ENCODE measurements around the gene PSMD1.

PSMD1 gene

GRCh38 chr2:231200805-231201474 is 144.3 kb downstream of the PSMD1 start:
- Histone ChIP-seq H3K27ac (ENCODE audit: extremely low read depth, low read depth, low read length) (no peak overlapping the region), H3K36me3 (ENCODE audit: control insufficient read depth in 2 of 2, insufficient read depth in 1 of 2, low read length in 2 of 2) (peaks cover 0 to 16% of the 10 kb centered on the region in 2 experiments; a peak in 1 of 3 replicates), H3K9me3 (ENCODE audit: control insufficient read depth, insufficient read depth, low read depth, low read length) (no peaks in the 10 kb centered on the region), H3K4me1 (ENCODE audit: control insufficient read depth, insufficient read depth, low read length) (no peaks in the 10 kb centered on the region), H3K4me3 (ENCODE audit: low read depth, low read length) (no peak overlapping the region)
- ChIA-PET POLR2A (interaction anchor here (0.7 kb wide), 1 partner anchor 130 kb away, joined by 3 read pairs; no protein-coding TSS in a partner anchor), CTCF (interaction anchor here (0.5 to 1.6 kb wide), 7 partner anchors 8 to 448 kb away, joined by 3 to 4 read pairs (median 3); no protein-coding TSS in a partner anchor)
- TF ChIP-seq GLIS1 (tag by site-specific recombination; IDR thresholded peaks at IDR 0.05) (peak; percentile 63; the same call in 1 of the 2 replicates), ZNF341 (tag by site-specific recombination; IDR thresholded peaks at IDR 0.05; ENCODE audit: low read depth) (peak; percentile 80), ZNF830 (tag by site-specific recombination; IDR thresholded peaks at IDR 0.05; ENCODE audit: low read depth) (no peak), SCRT2 (tag by site-specific recombination; IDR thresholded peaks at IDR 0.05) (peak; percentile 53; the same call in 1 of the 2 replicates), ELK4 (IDR thresholded peaks at IDR 0.05; ENCODE audit: borderline replicate concordance, low read depth, low read length) (no peak), PRDM10 (tag by site-specific recombination; IDR thresholded peaks at IDR 0.05) (peak; percentile 88), ZNF600 (tag by site-specific recombination; IDR thresholded peaks at IDR 0.05) (peak; percentile 19; the same call in 1 of the 2 replicates), BCL6B (tag by site-specific recombination; IDR thresholded peaks at IDR 0.05) (peak; percentile 71; the same call in 1 of the 2 replicates)

- Histone ChIP-seq H3K4me1 (ENCODE audit: control insufficient read depth, insufficient read depth, low read length) (no peaks in the 10 kb centered on the region), H3K36me3 (ENCODE audit: control insufficient read depth in 2 of 2, insufficient read depth in 1 of 2, low read length in 2 of 2) (peaks cover 0 to 18% of the 10 kb centered on the region in 2 experiments; a peak in 1 of 3 replicates), H3K4me3 (ENCODE audit: low read depth, low read length) (no peak overlapping the region), H3K27ac (ENCODE audit: extremely low read depth, low read depth, low read length) (no peak overlapping the region), H3K9me3 (ENCODE audit: control insufficient read depth, insufficient read depth, low read depth, low read length) (no peaks in the 10 kb centered on the region)
- POLR2A ChIA-PET = no interaction called here
- TF ChIP-seq ZNF549 (tag by site-specific recombination; IDR thresholded peaks at IDR 0.05) (no peak), ZFHX2 (tag by site-specific recombination; conservative IDR thresholded peaks at IDR 0.05) (peak; percentile 90), EGR2 (tag by site-specific recombination; IDR thresholded peaks at IDR 0.05; ENCODE audit: low read depth) (peak; percentile 95), ZNF626 (tag by site-specific recombination; IDR thresholded peaks at IDR 0.05) (no peak), GLIS2 (tag by site-specific recombination; IDR thresholded peaks at IDR 0.05) (no peak), ZNF362 (tag by site-specific recombination; IDR thresholded peaks at IDR 0.05) (no peak), ZNF777 (tag by site-specific recombination; IDR thresholded peaks at IDR 0.05; ENCODE audit: borderline replicate concordance) (no peak), ZNF548 (tag by site-specific recombination; IDR thresholded peaks at IDR 0.05) (no peak)
- CTCF ChIA-PET = interaction anchor here (0.8 to 1.6 kb wide), 3 partner anchors 9 to 63 kb away, joined by 3 read pairs; no protein-coding TSS in a partner anchor
Observed at GRCh38 chr2:231201475-231201814, 144.8 kb downstream of the PSMD1 start.
